Heart left ventricle (tissue), 16 donors: Measurements from ENCODE around the gene PLPP1. TPM values are rescaled to one million over a fixed set of nuclear protein-coding genes. Genes with fewer than 3 reads are reported as not detected.

Experiments used
- ATAC-seq, 4 donors: fragments of 200-7000 bp; cut with Tn5 transposase; one replicate each; pipeline ENCODE4 v1.9.1; 2020 to 2022; ENCODE audit warnings: moderate library complexity in 4 of 4, mild to moderate bottlenecking in 3 of 4, moderate number of reproducible peaks in 1 of 4
- DNase-seq, 5 donors: peaks; one replicate each; pipeline ENCODE4 v3.0.0-alpha.2; 2020
- H3K27ac ChIP-seq, 12 donors: fragments of 200-600 bp; sonication (generic) in 4 of 12; one replicate each; pipeline versions ENCODE4 v1.5.0 to v1.8.0; 2016 to 2022; ENCODE audit warnings: mild to moderate bottlenecking in 2 of 12
- H3K27me3 ChIP-seq, 9 donors: fragments of 200-600 bp; sonication (generic) in 2 of 9; one replicate each; pipeline versions ENCODE4 v1.5.1 to v1.8.0; 2016 to 2022; ENCODE audit warnings: mild to moderate bottlenecking in 3 of 9
- H3K36me3 ChIP-seq, 9 donors: fragments of 200-600 bp; sonication (generic) in 2 of 9; one replicate each; pipeline versions ENCODE4 v1.5.0 to v1.8.0; 2018 to 2022; ENCODE audit warnings: mild to moderate bottlenecking in 2 of 9
- H3K4me1 ChIP-seq, 12 donors: fragments of 200-600 bp; sonication (generic) in 4 of 12; one replicate each; pipeline versions ENCODE4 v1.5.0 to v1.8.0; 2016 to 2022; ENCODE audit warnings: mild to moderate bottlenecking in 3 of 12
- H3K4me3 ChIP-seq, 12 donors: fragments of 200-600 bp; sonication (generic) in 4 of 12; one replicate each; pipeline versions ENCODE4 v1.5.0 to v1.8.0; 2017 to 2022; ENCODE audit warnings: mild to moderate bottlenecking in 9 of 12, moderate library complexity in 4 of 12
- H3K9me3 ChIP-seq, 12 donors: fragments of 200-600 bp; sonication (generic) in 4 of 12; one replicate each; pipeline versions ENCODE4 v1.5.0 to v1.8.0; 2016 to 2022; ENCODE audit warnings: mild to moderate bottlenecking in 1 of 12
- POLR2A ChIP-seq, 2 donors: fragments of 450-650 bp; IDR thresholded peaks; one replicate each; pipeline ENCODE4 v1.6.1; 2017; ENCODE audit warnings: antibody characterized with exemption in 2 of 2, mild to moderate bottlenecking in 2 of 2, moderate library complexity in 2 of 2
- WGBS, 4 donors: extraction: QIAGEN DNeasy Blood & Tissue Kit in 2 of 4; methylation state at CpG; one replicate each; pipeline versions ENCODE4 v1.1.5 to v1.1.7; 2013 to 2018; 5-methylcytosine and 5-hydroxymethylcytosine counted together
- intact Hi-C, 10 donors: fragments of 100-400 bp; cut with DNase I; formaldehyde crosslinking; loops; one replicate each; pipeline versions ENCODE4 v1.11.1 to v1.14.2; 2022
- polyA plus RNA-seq, 2 donors: library from polyadenylated mRNA; stranded (reverse); fragments of 200-250 nt; gene quantifications; one replicate each; pipeline ENCODE4 v1.2.3, GENCODE V29; 2013
- total RNA-seq, 9 donors: library from RNA; depleted of rRNA in 2 of 9; stranded (reverse); fragments of >200 nt in 2 of 9; fragmentation: NEBNext Ultra II Directional in 3 of 9; extraction: Animal tissue kit (Norgen Biotek cat#: 25700) in 3 of 9; gene quantifications; one replicate each; pipeline versions ENCODE4 v1.1.0 to v1.2.4, GENCODE V29; 2016 to 2023
- TF ChIP-seq, protein P1 (sequence below), 12 donors: fragments of 200-600 bp; sonication (generic) in 4 of 12; IDR thresholded peaks; one replicate each; pipeline versions ENCODE4 v1.5.0 to v1.8.0; 2018 to 2022; ENCODE audit warnings: antibody characterized with exemption in 12 of 12, mild to moderate bottlenecking in 5 of 12
- donor health status: ischemic (EF 13 %, LVEDD 7.1; RV severe dilation, severe dysfunction).
- donor health status: healthy with polysubstance abuse.
- donor health status: DM: no; HTN: yes; CAD: no.
- donor health status: DM: no; HTN: no; CAD: no.
- donor health status: ischemic (EF 25% LVEDD 6.9; RV normal size, moderate dysfunction).
- donor health status: ischemic (EF 25% LVEDD 5.7; RV mildly dilated, moderate dysfunction).
- donor health status: healthy.
- donor health status: DM: yes; HTN: yes; CAD: no.
- donor health status: ischemic (EF 35%, LVEDD 5.7; RV mildly dilated, moderate dysfunction).
- donor health status: nonischemic (EF 11% LVEDD 7.7; RV severe dilation, severe dysfunction).
- donor health status: DM: yes; HTN: yes; CAD: no.
- donor health status: PGD.
- donor health status: ischemic (EF 29% LVEDD 5.4; RV normal size, mild dysfunction).
- donor health status: nonischemic (EF 23%, LVEDD 6.1; RV moderate dilation, normal function).

Gene PLPP1
- total and polyA plus RNA-seq, 11 donors, result 64.9 to 223 (median 81.5) TPM

DNA sequence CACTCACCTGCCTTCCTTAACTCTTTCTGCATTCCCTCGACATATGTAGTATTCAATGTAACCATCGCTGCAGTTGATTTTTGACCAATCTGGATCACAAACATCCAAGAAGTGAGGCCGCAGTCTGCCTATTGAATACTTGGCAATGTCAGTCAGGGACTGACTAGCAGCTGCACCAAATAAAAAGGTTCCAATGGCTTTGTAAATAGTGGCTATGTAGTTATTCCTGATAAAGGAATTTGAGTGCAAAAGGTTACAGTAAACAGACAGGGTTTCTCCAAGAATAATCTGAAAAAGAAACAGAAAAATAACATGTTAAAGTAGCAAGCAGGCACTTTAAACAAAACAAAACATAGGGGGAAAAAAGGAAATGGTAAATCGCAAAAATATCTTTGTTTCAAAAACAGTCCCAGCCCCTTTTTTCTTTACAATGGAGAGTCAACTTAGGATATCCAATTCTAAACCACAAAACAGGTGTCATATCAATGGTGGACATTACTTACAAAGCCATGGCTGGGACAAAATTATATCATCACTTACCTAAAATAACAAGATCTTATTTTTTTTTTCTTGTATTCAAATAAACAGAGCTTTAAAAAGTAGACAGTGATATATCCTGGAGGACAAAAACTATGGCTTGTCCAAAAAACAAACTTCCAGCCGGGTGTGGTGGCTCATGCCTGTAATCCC is 66.8 kb downstream of the PLPP1 start:
- DNase-seq (no peak), ATAC-seq (no peak)
- peak overlapping the region in 8 of 12 donors; percentile 2 to 61 (median 34) for H3K27ac ChIP-seq
- no peaks in the 10 kb centered on the region for H3K27me3 ChIP-seq
- peaks cover 0 to 70% (median 43%) of the 10 kb centered on the region in 9 donors for H3K36me3 ChIP-seq
- H3K9me3 ChIP-seq, result no peaks in the 10 kb centered on the region
- intact Hi-C loops, result loop anchor here in 1 of 10 donors (5.0 to 10.0 kb wide), 2 partner anchors 39 to 127 kb away; no protein-coding TSS in a partner anchor
- WGBS, 4 donors, result 62 to 71% (median 66%) methylated on average over 5 of the region's 5 CpGs
- no peak overlapping the region for H3K4me3 ChIP-seq
- no peak for TF ChIP-seq POLR2A (IDR thresholded peaks at IDR 0.05)
- TF ChIP-seq, protein P1, sequence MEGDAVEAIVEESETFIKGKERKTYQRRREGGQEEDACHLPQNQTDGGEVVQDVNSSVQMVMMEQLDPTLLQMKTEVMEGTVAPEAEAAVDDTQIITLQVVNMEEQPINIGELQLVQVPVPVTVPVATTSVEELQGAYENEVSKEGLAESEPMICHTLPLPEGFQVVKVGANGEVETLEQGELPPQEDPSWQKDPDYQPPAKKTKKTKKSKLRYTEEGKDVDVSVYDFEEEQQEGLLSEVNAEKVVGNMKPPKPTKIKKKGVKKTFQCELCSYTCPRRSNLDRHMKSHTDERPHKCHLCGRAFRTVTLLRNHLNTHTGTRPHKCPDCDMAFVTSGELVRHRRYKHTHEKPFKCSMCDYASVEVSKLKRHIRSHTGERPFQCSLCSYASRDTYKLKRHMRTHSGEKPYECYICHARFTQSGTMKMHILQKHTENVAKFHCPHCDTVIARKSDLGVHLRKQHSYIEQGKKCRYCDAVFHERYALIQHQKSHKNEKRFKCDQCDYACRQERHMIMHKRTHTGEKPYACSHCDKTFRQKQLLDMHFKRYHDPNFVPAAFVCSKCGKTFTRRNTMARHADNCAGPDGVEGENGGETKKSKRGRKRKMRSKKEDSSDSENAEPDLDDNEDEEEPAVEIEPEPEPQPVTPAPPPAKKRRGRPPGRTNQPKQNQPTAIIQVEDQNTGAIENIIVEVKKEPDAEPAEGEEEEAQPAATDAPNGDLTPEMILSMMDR (IDR thresholded peaks at IDR 0.05), result no peak
- H3K4me1 ChIP-seq, result peaks cover 0 to 40% (median 30%) of the 10 kb centered on the region in 12 donors

DNA sequence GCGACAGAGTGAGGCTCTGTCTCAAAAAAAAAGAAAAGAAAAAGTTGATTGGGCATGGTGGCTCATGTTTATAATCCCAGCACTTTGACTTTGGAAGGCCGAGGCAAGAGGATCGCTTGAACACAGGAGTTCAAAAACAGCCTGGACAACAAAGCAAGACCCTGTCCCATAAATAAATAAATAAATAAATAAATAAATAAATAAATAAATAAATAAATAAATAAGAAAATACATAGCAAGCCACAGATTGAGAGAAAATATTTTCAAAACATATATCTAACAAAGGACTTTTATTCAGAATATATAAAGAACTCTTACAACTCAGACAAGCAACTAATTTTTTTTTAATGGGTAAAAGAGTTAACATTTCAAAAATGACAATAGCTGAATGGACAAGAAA is 71.2 kb downstream of the PLPP1 start:
- WGBS, 4 donors, result 88 to 96% (median 95%) methylated on average over 3 of the region's 3 CpGs
- Histone ChIP-seq H3K27me3 (no peaks in the 10 kb centered on the region), H3K9me3 (no peaks in the 10 kb centered on the region), H3K27ac (no peak overlapping the region), H3K36me3 (peaks cover 0 to 61% (median 43%) of the 10 kb centered on the region in 9 donors), H3K4me3 (no peak overlapping the region), H3K4me1 (peaks cover 0 to 42% (median 21%) of the 10 kb centered on the region in 12 donors)
- intact Hi-C loops, result loop anchor here in 1 of 10 donors (10.0 kb wide), 1 partner anchor 131 kb away; no protein-coding TSS in a partner anchor
- no peak for DNase-seq
- TF ChIP-seq, protein P1 (IDR thresholded peaks at IDR 0.05), result no peak
- no peak for TF ChIP-seq POLR2A (IDR thresholded peaks at IDR 0.05)
- no peak for ATAC-seq

DNA sequence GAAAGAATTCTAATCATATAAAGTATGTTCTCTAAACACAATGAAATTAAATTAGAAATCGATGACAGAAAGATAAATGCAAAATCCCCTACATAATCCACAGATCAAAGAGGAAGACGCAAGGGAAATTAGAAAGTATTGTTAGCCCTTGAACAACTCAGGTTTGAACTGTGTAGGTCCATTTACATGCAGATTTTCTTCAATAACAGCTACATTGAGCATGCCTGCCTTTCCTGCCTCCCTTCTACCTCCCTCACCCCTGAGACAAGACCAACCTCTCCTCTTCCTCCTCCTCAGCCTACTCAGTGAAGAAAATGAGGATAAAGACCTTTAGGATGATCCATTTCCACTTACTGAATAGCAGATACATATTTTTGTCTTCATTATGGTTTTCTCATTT is 75.2 kb downstream of the PLPP1 start:
- intact Hi-C loops, result no loop called here
- WGBS, 4 donors, result 64 to 96% (median 94%) methylated on average over 2 of the region's 2 CpGs

More for the DNA sequence above, 75.2 kb downstream of the PLPP1 start:
- peaks cover 0 to 34% (median 12%) of the 10 kb centered on the region in 9 donors for H3K36me3 ChIP-seq
- ATAC-seq (no peak), DNase-seq (no peak)
- no peak overlapping the region for H3K4me3 ChIP-seq
- H3K9me3 ChIP-seq, result no peaks in the 10 kb centered on the region
- peaks cover 0 to 34% (median 8%) of the 10 kb centered on the region in 12 donors for H3K4me1 ChIP-seq
- no peak for TF ChIP-seq POLR2A (IDR thresholded peaks at IDR 0.05)
- TF ChIP-seq, protein P1 (IDR thresholded peaks at IDR 0.05), result no peak
- no peaks in the 10 kb centered on the region for H3K27me3 ChIP-seq
- no peak overlapping the region for H3K27ac ChIP-seq
